GM23338 (cell line): ENCODE measurements around the gene KIAA1549. TPM values are rescaled to one million over a fixed set of nuclear protein-coding genes. Genes with fewer than 3 reads are reported as not detected.

Experiments used
- ATAC-seq: fragments of 200-7000 bp; cut with Tn5 transposase; 3 replicates; pipeline ENCODE4 v1.9.1; 2020
- DNase-seq: peaks from one replicate; pipeline ENCODE4 v3.0.0-alpha.2; 2015; ENCODE audit warnings: low spot score
- H2AFZ ChIP-seq: fragments of 200-600 bp; sonication (generic); 2 replicates; pipeline ENCODE4 v1.8.0; 2016; ENCODE audit warnings: antibody characterized with exemption, mild to moderate bottlenecking, moderate library complexity
- H3F3A ChIP-seq: fragments of 200-600 bp; sonication (generic); replicated peaks from 2 replicates; pipeline ENCODE4 v1.8.0; 2017; ENCODE audit warnings: antibody characterized with exemption, mixed run types, low read depth
- H3K27ac ChIP-seq: fragments of 200-600 bp; sonication (generic); 2 replicates; pipeline ENCODE4 v1.6.1; 2016; ENCODE audit warnings: low read depth
- H3K27me3 ChIP-seq: fragments of 200-600 bp; sonication (generic); 2 replicates; pipeline ENCODE4 v1.8.0; 2016; ENCODE audit warnings: mild to moderate bottlenecking, mixed run types, moderate library complexity; ENCODE audit not compliant: insufficient read depth
- H3K36me3 ChIP-seq: fragments of 200-600 bp; sonication (generic); 2 replicates; pipeline ENCODE4 v1.8.0; 2016; ENCODE audit warnings: mild to moderate bottlenecking; ENCODE audit not compliant: insufficient read depth
- H3K4me1 ChIP-seq: fragments of 200-600 bp; sonication (generic); 2 replicates; pipeline ENCODE4 v1.8.0; 2016; ENCODE audit warnings: mild to moderate bottlenecking, moderate library complexity; ENCODE audit not compliant: insufficient read depth
- H3K4me2 ChIP-seq: fragments of 200-600 bp; sonication (generic); 2 replicates; pipeline ENCODE4 v1.7.1; 2017; ENCODE audit warnings: mixed run types
- H3K4me3 ChIP-seq: fragments of 200-600 bp; sonication (generic); 2 replicates; pipeline ENCODE4 v1.6.1; 2016; ENCODE audit warnings: mixed run types
- H3K79me2 ChIP-seq: fragments of 200-600 bp; sonication (generic); replicated peaks from 2 replicates; pipeline ENCODE4 v1.8.0; 2017; ENCODE audit warnings: mild to moderate bottlenecking; ENCODE audit not compliant: insufficient read depth
- H3K9me2 ChIP-seq: fragments of 200-600 bp; sonication (generic); 2 replicates; pipeline ENCODE4 v1.8.0; 2017; ENCODE audit not compliant: insufficient read depth
- H4K20me1 ChIP-seq: fragments of 200-600 bp; sonication (generic); replicated peaks from 2 replicates; pipeline ENCODE4 v1.8.0; 2017; ENCODE audit warnings: mild to moderate bottlenecking; ENCODE audit not compliant: insufficient read depth
- H3K27ac Mint-ChIP-seq: 2 replicates; pipeline ENCODE4 v1.8.0; 2020; ENCODE audit warnings: inconsistent platforms, mild to moderate bottlenecking, moderate library complexity, mixed read lengths
- H3K27me3 Mint-ChIP-seq: 3 replicates; pipeline ENCODE4 v1.8.0; 2022; ENCODE audit warnings: low read depth, mild to moderate bottlenecking, moderate library complexity, mixed read lengths, inconsistent platforms; ENCODE audit not compliant: insufficient read depth, poor library complexity
- H3K36me3 Mint-ChIP-seq: 3 replicates; pipeline ENCODE4 v1.8.0; 2021; ENCODE audit warnings: low read depth, mild to moderate bottlenecking, inconsistent platforms, moderate library complexity, mixed read lengths
- H3K4me1 Mint-ChIP-seq: 3 replicates; pipeline ENCODE4 v1.8.0; 2020; ENCODE audit warnings: mild to moderate bottlenecking, inconsistent platforms, mixed read lengths
- H3K4me3 Mint-ChIP-seq: 3 replicates; pipeline ENCODE4 v1.8.0; 2021; ENCODE audit warnings: moderate library complexity, mild to moderate bottlenecking, inconsistent platforms, mixed read lengths
- H3K9me3 Mint-ChIP-seq: 3 replicates; pipeline ENCODE4 v1.8.0; 2020; ENCODE audit warnings: moderate library complexity, mild to moderate bottlenecking, inconsistent platforms, mixed read lengths
- CTCF ChIP-seq, 2 experiments: fragments of 200-600 bp in 1 of 2; sonication (generic) in 1 of 2; conservative IDR thresholded peaks; 2 replicates each; pipeline versions ENCODE4 v1.5.1 to v1.6.1; 2016 to 2017; ENCODE audit warnings: antibody characterized with exemption in 2 of 2, low read depth in 2 of 2, mild to moderate bottlenecking in 2 of 2, moderate library complexity in 1 of 2
- ETS1 ChIP-seq: IDR thresholded peaks from 2 replicates; pipeline ENCODE4 v1.6.1; 2016; ENCODE audit warnings: antibody characterized with exemption
- EZH2 ChIP-seq: fragments of 200-600 bp; sonication (generic); IDR thresholded peaks from one replicate; pipeline ENCODE4 v1.8.0; 2017; ENCODE audit warnings: antibody characterized with exemption, mild to moderate bottlenecking, low read depth; ENCODE audit not compliant: unreplicated experiment
- EZH2phosphoT487 ChIP-seq: fragments of 200-600 bp; sonication (generic); IDR thresholded peaks from one replicate; pipeline ENCODE4 v1.8.1; 2018; ENCODE audit warnings: antibody characterized with exemption; ENCODE audit not compliant: unreplicated experiment
- JUNB ChIP-seq: IDR thresholded peaks from one replicate; pipeline ENCODE4 v1.6.1; 2016; ENCODE audit warnings: antibody characterized with exemption; ENCODE audit not compliant: unreplicated experiment
- NANOG ChIP-seq: IDR thresholded peaks from 2 replicates; pipeline ENCODE4 v1.6.1; 2016; ENCODE audit warnings: antibody characterized with exemption, borderline replicate concordance
- REST ChIP-seq: IDR thresholded peaks from one replicate; pipeline ENCODE4 v1.6.1; 2018; ENCODE audit warnings: antibody characterized with exemption; ENCODE audit not compliant: unreplicated experiment
- STAT1 ChIP-seq: IDR thresholded peaks from one replicate; pipeline ENCODE4 v1.6.1; 2016; ENCODE audit warnings: antibody characterized with exemption; ENCODE audit not compliant: unreplicated experiment
- ZNF114 ChIP-seq: fragments of 250-450 bp; sonication (Bioruptor Pico); IDR thresholded peaks from 2 replicates; pipeline ENCODE4 v1.5.0; 2020; ENCODE audit warnings: mild to moderate bottlenecking, moderate library complexity
- ZNF331 ChIP-seq: fragments of 250-450 bp; sonication (Bioruptor Pico); IDR thresholded peaks from 2 replicates; pipeline ENCODE4 v1.5.0; 2020; ENCODE audit warnings: low read depth, mild to moderate bottlenecking, moderate library complexity
- ZNF462 ChIP-seq: fragments of 250-450 bp; sonication (Bioruptor Pico); IDR thresholded peaks from 2 replicates; pipeline ENCODE4 v1.5.0; 2020; ENCODE audit warnings: mild to moderate bottlenecking, moderate library complexity
- polyA plus RNA-seq: library from polyadenylated mRNA; unstranded; fragments of >200 nt; fragmentation: Nextera tagmentation; extraction: Ambion mirVana; gene quantifications from 2 replicates; pipeline ENCODE4 v1.2.1, GENCODE V29; 2016
- total RNA-seq: library from RNA; depleted of rRNA; stranded (reverse); fragments of >200 nt; shearing (Covaris generic); gene quantifications from 2 replicates; pipeline ENCODE4 v1.2.3, GENCODE V29; 2014

The KIAA1549 gene
- total and polyA plus RNA-seq, 2 experiments from 2014 or later: 3.6 to 13.5 TPM

- TF ChIP-seq ZNF462 (CRISPR knock-in tag) (no peak), EZH2 (no peak), ETS1 (no peak), NANOG (no peak), STAT1 (no peak)
Measured at GRCh38 chr7:138804618-138805017, 176.6 kb downstream of the KIAA1549 start (continued).

GRCh38 chr7:138802706-138803105 is 178.5 kb downstream of the KIAA1549 start:
- Mint-ChIP-seq H3K36me3 (no peaks in the 10 kb centered on the region), H3K9me3 (no peaks in the 10 kb centered on the region; the same call in 2 of the 3 replicates), H3K4me1 (peaks cover 14% of the 10 kb centered on the region), H3K27me3 (peaks cover 4% of the 10 kb centered on the region), H3K4me3 (no peak overlapping the region), H3K27ac (no peak overlapping the region)
- no peak overlapping the region for H3K27ac ChIP-seq
- H3K4me1 ChIP-seq: peaks cover 9% of the 10 kb centered on the region
- H2AFZ ChIP-seq: no peak overlapping the region
- peaks cover 4% of the 10 kb centered on the region; the same call in 1 of the 2 replicates for H3K9me2 ChIP-seq
- H3K79me2 ChIP-seq: no peaks in the 10 kb centered on the region
- no peak overlapping the region for H3K4me2 ChIP-seq
- H3K4me3 ChIP-seq: no peak overlapping the region
- ATAC-seq (no peak), DNase-seq (no peak)
- H3F3A ChIP-seq: 0 out of 2 replicates have a peak, but pooled peaks cover under 1% of the 10 kb centered on the region
- no peaks in the 10 kb centered on the region for H3K36me3 ChIP-seq
- no peaks in the 10 kb centered on the region for H4K20me1 ChIP-seq
- H3K27me3 ChIP-seq: no peaks in the 10 kb centered on the region
- TF ChIP-seq JUNB (no peak), EZH2phosphoT487 (no peak), ZNF331 (CRISPR knock-in tag) (no peak), EZH2 (no peak), CTCF (conservative IDR thresholded peaks at IDR 0.05; ENCODE audit: low read depth in 2 of 2) (no peak), NANOG (no peak), ZNF114 (CRISPR knock-in tag) (no peak), REST (no peak)
